GM21423 (cell line): ENCODE results near the gene THEM5.
"Not testable (repeated sequence)": the region's sequence is repeated elsewhere in the genome, so short reads cannot be mapped to it uniquely, and the experiment has no call there.

ENCODE experiments used
- ATAC-seq: cut with Tn5 transposase; IDR thresholded peaks from one replicate; pipeline ENCODE4 v1.9.1; 2021; ENCODE audit warnings: mild to moderate bottlenecking, moderate library complexity; ENCODE audit not compliant: unreplicated experiment

The THEM5 gene, protein sequence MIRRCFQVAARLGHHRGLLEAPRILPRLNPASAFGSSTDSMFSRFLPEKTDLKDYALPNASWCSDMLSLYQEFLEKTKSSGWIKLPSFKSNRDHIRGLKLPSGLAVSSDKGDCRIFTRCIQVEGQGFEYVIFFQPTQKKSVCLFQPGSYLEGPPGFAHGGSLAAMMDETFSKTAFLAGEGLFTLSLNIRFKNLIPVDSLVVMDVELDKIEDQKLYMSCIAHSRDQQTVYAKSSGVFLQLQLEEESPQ

DNA sequence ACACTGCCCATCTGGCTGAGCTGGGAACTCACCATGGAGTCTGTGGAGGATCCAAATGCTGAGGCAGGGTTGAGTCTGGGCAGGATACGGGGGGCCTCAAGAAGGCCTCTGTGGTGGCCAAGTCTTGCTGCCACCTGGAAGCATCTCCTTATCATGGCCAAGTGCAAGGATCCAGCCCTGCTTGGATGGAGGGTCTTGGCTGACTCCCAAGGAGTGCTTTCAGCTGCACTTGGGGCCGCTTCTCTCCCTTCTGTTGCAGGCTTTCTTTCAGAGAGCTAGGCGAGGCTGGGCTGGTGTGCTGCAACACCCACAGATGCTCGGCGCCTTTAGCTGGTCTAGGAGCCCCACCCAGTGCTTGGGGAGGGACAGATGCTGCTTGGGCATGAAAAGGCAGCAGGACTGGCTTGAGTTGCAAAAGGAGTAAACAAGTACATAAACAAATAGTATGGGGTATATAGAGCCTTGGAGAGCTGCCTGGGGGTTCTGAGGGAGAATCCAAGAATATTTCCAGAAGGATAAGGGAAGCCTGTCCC lies at the start of gene THEM5:
THEM5 (minus strand) TSS at position 302 of the 533 bp plus-strand sequence; CDS start at position 155, 147 bp downstream.
- ATAC-seq: no peak

DNA sequence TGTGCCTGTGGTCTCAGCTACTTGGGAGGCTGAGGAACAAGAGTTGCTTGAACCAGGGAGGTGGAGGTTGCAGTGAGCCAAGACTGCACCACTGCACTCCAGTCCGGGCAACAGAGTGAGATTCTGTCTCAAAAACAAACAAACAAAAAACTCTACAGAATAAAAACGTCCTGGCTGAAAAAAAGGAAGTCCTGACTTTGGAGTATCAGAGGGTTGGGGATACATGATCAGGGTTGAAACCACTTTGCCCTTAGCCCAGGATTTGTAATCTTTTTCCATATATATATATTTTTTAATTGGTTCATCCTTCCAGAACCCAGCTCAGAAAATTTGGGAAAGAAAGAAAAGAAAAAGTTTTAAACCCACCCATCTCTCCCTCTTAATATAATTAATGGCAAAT lies 49.3 kb upstream of the THEM5 start:
- ATAC-seq: no peak

DNA sequence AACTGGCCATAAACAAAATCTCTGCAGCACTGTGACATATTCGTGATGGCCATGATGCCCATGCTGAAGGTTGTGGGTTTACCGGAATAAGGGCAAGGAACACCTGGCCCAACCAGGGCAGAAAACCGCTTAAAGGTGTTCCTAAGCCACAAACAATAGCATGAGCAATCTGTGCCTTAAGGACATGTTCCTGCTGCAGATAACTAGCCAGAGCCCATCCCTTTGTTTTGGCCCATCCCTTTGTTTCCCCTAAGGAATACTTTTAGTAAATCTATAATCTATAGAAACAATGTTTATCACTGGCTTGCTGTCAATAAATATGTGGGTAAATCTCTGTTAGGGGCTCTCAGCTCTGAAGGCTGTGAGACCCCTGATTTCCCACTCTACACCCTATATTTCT lies 47.3 kb upstream of the THEM5 start:
- not testable (repeated sequence) for ATAC-seq

DNA sequence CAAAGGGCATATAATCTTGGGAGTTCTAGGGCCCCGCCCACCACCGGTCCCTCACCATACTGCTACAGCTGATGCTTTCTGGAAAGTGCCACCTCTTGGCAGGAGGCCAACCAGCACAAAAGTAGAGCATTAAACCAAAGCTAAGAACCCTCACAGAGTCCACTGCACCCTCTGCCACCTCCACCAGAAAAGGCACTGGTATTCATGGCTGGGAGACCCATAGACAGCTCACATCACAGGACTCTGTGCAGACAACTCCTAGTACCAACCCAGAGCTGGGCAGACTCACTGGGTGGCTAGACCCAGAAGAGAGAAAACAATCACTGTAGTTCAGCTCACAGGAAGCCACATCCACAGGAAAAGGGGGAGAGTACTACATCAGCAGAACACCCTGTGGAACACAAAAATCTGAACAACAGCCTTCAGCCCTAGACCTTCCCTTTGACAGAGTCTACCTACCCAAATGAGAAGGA lies 45.0 kb upstream of the THEM5 start:
- no peak for ATAC-seq

DNA sequence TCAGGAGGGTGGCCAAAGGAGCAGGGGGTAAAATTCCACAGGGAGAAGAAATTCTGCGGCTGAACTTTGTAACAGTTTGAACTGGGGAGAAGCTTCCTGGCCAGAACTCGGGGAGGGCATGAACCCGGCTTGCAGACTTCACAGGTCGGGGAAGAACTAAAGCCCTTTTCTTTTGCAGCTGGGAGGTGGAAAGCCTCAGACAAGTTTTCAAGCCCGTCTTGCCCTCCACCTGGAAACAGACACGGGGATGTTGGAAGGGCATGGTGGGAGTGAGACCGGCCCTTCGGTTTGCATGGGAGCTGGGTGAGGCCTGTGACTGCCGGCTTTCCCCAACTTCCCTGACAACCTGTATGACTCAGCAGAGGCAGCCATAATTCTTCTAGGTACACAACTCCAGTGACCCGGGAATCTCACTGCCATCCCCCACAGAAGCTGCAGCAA lies 44.5 kb upstream of the THEM5 start:
- ATAC-seq: no peak

DNA sequence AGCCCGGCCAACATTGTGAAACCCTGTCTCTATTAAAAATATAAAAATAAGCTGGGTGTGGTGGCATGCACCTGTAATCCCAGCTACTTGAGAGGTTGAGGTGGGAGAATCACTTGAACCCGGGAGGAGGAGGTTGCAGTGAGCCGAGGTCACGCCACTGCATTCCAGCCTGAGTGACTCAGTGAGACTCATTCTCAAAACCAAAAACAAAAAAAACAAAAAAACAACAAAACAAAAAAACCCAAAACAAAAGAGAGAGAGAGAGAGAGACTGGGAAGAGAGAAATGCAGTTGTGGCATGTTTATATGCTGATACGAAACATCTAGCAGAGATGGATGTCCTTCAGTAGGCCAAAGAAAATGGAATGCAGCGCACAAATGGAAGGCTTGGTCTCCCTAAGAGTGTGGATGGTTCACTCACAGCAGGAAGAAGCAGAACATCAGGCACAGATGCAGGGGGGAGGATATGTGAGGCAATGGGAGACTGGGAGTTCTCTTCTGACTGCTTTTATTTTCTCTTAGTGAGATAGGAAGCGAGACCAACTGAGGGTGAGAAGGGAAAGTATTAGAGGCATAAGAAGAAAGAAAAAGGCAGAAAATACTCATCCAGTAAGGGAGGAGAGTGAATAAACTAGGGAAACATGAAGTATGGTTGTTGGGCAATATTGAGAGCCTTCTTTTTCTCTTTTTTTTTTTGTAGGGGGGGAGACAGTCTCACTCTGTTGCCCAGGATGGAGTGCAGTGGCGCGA lies 39.8 kb upstream of the THEM5 start:
- ATAC-seq: no peak

DNA sequence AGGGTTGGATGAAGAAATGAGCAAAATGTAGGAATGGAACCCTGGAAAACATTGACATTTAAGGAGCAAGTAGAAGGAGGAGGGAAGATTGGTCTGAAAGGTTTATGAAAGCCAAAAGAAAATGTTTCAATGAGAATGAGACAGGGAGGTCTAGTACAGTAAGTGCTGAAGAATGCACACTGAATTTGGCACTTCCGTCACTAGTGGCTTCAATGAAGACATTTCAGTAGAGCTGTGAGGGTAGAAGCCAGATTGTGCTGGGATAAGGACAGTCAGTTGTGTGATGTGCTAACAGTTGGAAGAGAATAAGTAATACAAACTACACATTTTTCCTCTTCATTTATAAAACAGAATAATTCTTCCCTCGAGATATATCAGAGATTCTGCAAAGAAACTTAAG lies 38.7 kb upstream of the THEM5 start:
- no peak for ATAC-seq

DNA sequence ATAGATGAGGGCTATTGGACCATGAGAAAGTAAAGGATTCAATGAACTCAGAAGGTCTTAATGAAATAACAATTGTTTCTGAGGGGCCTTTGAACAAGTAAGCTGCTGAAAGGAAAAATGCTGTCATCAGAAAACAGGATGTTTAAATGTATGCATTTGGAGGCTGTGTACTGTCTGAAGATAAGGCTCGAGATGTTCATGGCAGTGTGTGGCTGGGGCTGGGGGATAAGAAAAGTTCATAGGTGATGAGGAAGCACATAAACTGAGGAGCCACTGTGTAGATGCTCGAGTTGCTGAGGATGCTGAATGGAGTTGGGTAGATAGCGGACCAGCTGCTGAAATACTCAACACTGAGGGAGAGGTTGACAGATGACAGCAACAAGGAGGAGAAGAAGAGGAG lies 38.0 kb upstream of the THEM5 start:
- ATAC-seq: no peak

DNA sequence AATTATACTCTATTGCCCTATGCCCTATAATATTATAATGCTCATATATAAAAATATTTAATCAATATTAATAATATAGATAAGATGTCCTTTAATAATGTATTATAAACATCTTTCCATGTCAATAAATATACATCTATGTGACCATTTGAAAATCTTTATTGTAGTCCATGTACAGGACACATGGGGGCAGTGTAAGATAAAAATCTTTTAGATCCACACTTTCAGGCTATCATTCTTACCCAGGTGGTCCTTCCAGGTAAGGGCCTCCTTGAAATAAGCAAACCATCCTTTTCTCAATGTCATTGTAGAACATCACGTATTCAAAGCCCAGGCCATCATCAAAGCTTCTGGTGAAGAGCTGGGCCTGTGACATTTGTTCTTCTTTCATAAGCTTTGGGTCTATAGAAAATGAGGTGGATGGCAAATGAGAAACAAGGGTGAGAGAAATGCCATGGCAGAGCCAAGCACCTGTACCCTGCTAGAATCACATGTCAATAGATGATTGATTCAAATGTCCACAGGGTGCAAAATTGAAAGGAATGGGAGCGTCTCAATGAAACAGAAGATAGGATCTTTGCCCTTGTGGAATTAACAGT lies 35.6 kb upstream of the THEM5 start:
- no peak for ATAC-seq

DNA sequence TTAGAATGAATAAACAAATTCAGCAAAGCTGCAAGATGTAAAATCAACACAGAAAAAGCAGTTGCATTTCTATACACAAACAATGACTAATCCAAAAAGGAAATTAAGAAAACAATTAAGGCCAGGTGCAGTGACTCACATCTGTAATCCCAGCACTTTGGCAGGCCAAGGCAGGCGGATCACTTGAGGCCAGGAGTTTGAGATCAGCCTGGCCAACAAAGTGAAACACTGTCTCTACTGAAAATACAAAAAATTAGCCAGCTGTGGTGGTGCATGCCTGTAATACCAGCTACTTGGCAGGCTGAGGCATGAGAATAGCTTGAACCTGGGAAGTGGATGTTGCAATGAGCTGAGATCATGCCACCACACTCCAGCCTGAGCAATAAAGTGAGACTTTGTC lies 33.5 kb upstream of the THEM5 start:
- no peak for ATAC-seq

DNA sequence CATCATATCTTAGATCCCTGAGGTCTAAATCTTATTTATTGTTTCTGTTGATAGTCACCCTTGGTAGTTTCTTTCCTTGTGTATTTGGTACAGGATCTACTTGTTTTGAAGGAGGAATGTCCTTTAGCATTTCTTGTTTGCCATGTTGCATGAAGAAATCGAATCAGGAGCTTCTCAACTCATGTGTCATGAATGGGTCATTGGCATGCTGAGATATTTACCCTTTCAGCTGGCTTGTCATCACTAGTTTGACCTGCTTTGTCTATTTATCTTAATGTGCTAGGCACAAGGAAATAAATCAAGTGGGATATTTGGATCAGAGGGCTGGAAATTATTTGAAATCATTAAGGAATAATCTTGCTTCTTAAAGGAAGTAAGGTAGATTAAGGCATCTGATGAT lies 32.0 kb upstream of the THEM5 start:
- ATAC-seq: no peak

DNA sequence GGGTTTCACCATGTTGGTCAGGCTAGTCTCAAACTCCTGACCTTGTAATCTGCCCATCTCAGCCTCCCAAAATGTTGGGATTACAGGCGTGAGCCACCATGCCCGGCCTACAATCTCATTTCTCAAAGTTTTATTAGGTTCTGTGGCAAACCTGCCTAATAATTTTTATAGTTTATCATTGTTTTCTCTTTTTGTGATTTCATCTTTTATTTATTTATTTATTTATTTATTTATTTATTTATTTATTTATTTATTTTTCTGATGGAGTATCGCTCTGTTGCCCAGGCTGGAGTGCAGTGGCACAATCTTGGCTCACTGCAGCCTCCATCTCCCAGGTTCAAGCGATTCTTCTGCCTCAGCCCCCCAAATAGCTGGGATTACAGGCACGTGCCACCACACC lies 31.4 kb upstream of the THEM5 start:
- ATAC-seq: not testable (repeated sequence)

DNA sequence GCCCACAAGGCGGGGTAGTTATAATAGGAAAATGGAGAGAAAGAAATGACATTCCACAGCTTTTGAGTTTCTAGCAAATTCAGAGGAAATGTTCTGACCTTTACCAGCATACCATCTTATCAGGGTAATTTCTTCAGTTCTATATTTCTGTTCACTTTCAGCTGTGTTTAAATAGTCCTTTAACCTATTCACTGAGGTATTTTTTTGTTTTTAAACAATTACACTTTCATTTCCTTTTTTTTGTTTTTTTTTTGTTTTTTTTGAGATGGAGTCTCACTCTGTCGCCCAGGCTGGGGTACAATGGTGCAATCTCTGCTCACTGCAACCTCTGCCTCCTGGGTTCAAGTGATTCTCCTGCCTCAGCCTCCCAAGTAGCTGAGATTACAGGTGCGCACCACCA lies 30.9 kb upstream of the THEM5 start:
- ATAC-seq: not testable (repeated sequence)

DNA sequence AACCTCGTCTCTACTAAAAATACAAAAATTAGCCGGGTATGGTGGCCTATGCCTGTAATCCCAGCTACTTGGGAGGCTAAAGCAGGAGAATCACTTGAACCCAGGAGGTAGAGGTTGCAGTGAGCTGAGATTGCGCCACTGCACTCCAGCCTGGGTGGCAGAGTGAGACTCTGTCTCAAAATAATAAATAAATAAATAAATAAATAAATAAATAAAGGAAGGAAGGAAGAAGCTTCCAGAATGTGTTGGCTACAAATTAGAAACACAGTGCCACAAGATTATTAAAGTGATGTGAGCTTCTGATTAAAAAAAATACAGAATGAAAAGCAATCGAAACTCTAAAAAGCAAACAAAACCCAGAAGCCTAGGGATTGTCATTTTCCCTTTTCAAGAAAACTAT lies 30.4 kb upstream of the THEM5 start:
- not testable (repeated sequence) for ATAC-seq

DNA sequence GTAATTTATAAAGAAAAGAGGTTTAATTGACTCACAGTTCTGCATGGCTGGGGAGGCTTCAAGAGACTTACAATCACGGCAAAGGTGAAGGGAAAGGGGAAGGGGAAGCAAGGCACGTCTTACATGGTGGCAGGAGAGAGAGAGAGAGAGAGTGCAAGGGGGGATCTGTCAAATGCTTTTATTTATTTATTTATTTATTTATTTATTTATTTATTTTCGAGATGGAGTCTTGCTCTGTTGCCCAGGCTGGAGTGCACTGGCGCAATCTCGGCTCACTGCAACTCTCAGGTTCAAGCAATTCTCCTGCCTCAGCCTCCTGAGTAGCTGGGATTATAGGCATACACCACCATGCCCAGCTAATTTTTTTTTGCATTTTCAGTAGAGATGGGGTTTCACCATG lies 29.4 kb upstream of the THEM5 start:
- ATAC-seq: not testable (repeated sequence)

DNA sequence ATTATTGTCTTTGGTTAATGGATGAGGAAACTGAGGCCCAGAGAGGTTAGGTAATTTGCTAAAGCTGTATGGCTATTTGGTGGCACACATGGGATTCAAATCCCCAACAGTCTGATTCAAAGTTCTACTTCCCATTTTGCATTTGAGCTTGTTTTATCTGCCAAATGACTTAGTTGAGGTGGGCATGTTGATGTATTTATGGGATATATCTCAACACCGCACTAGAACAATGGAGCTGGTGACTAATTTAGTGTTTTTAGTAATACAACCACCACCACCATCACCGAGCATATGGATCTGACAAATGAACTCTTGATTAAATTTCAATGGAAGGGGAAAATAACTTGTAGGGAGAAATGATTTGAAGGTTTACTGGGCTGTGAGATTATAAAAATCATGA lies 29.0 kb upstream of the THEM5 start:
- no peak for ATAC-seq

DNA sequence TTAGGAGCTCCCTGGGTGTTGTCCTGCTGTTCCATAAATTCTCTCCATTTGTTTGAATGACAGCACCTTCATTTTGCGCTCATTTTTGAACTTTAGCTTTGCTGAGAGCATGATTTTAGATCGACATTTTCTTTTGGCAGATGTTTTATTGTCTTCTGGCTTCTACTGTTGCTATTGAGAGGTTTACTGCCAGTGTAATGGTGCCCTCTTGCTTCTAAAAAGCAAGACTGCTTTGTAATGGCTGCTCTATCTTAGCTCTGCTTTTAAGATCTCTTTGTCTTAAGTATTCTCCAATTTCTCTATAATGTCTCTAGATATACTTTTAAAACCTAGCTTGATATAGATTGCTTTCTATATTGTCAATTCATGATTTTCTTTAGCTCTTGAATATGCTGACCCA lies 28.0 kb upstream of the THEM5 start:
- no peak for ATAC-seq

DNA sequence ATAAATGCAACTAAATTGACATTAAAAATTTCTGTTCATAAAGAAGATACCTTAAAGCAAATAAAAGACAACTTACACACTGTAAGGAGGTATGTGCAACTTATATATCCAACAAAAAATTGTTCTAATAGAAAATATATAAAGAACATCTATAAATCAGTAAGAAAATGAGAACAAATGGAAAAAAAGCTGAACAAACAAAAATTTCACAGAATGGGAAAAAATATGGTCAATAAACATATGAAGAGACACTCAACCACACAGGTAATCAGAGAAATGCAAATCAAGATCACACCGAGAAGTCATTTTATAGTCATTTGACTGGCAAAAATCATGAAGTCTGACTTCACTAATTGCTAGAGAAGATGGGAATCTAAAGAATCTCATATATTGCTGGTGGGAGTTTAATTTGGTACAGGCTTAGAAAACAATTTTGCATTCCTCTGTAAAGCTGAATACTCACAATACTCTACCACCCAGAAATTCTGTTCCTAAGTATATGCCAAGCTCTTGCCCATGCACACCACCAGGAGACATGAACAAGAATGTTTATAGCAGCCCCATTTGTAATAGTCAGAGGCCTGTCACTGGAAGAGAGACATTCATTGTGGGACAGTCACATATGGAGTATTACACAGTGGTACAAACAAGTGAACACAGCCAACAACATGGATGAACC lies 22.0 kb upstream of the THEM5 start:
- no peak for ATAC-seq

DNA sequence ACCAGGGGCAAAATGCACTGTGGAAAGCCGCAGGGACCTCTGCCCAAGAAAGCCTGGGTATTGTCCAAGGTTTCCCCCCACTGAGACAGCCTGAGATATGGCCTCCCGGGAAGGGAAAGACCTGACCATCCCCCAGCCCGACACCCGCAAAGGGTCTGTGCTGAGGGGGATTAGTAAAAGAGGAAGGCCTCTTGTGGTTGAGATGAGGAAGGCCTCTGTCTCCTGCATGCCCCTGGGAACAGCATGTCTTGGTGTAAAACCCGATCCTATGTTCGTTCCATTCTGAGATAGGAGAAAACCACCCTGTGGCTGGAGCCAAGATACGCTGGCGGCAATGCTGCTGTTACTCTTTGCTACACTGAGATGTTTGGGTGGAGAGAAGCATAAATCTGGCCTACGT lies 19.3 kb upstream of the THEM5 start:
- not testable (repeated sequence) for ATAC-seq

DNA sequence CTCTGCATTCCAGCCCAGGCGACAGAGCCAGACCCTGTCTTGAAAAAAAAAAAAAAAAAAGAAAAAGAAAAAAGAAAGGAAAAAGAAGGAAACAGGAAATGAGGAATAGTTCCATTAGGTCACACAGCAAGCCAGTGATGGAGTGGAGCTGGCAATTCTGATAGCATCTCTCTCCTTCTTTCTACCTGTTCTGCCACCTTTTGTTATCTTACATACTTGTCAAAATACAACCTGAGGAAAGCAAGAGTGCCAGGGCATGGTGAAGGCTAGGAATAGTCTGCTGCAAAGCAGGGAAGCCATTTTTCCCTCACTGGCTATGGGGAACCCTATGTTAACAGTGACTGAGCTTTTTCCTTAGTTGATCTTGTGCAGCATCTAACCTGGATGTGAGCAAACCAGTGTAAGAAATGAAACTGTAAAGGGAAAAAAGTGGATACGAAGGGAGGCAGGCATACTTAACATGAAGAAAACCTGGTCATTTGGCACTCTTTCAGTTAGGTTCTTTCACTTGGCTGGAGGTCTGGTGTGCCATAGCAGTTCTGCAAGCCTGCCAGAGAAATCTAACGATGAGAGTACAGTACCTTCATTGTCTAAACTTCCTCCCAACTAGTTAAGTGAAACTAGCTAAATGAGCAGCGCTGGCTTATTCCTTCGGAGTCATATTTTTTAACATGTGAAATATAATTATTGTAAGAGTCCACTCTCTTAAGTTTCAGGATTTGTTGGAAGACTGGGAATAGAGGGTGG lies 17.9 kb upstream of the THEM5 start:
- no peak for ATAC-seq
